ENCODE data around the gene EPAS1.

- TF ChIP-seq EZH2phosphoT487 (IDR thresholded peaks at IDR 0.05; ENCODE audit: low read length) = no peak
- no peak for TF ChIP-seq CTCF (IDR thresholded peaks at IDR 0.05; ENCODE audit: low read length)
These were observed 113.4 kb downstream of the EPAS1 start for GRCh38 chr2:46410273-46411244.

Data from MM.1S (cell line).